Osteoblast (primary cell): Measurements from ENCODE around the gene NKD2. TPM values are rescaled to one million over a fixed set of nuclear protein-coding genes. Genes with fewer than 3 reads are reported as not detected.

ENCODE experiments used
- DNase-seq: peaks from one replicate; pipeline ENCODE4 v3.0.0; 2011; ENCODE audit warnings: low spot score, mixed read lengths; ENCODE audit not compliant: insufficient read length; ENCODE audit errors: missing footprints
- H2AFZ ChIP-seq: 2 replicates; pipeline ENCODE4 v1.6.0; 2011; ENCODE audit warnings: mild to moderate bottlenecking, low read length
- H3K27ac ChIP-seq: 2 replicates; pipeline ENCODE4 v1.5.1; 2011; ENCODE audit warnings: mild to moderate bottlenecking, low read depth, low read length, moderate library complexity
- H3K27me3 ChIP-seq: 2 replicates; pipeline ENCODE4 v1.6.0; 2012; ENCODE audit warnings: mild to moderate bottlenecking, control low read depth, inconsistent platforms, low read length, moderate library complexity; ENCODE audit not compliant: insufficient read depth
- H3K36me3 ChIP-seq: 2 replicates; pipeline ENCODE4 v1.5.1; 2011; ENCODE audit warnings: mild to moderate bottlenecking, low read length, control low read depth, moderate library complexity; ENCODE audit not compliant: insufficient read depth
- H3K4me1 ChIP-seq: 2 replicates; pipeline ENCODE4 v1.5.1; 2011; ENCODE audit warnings: mild to moderate bottlenecking, low read length, control low read depth, moderate library complexity; ENCODE audit not compliant: insufficient read depth
- H3K4me2 ChIP-seq: 2 replicates; pipeline ENCODE4 v1.6.0; 2011; ENCODE audit warnings: mild to moderate bottlenecking, low read length; ENCODE audit not compliant: insufficient read depth
- H3K4me3 ChIP-seq: fragments of 200-600 bp; sonication (generic); 3 replicates; pipeline ENCODE4 v1.5.1; 2012; ENCODE audit warnings: mild to moderate bottlenecking, low read length, inconsistent platforms; ENCODE audit not compliant: insufficient read depth
- H3K79me2 ChIP-seq: 2 replicates; pipeline ENCODE4 v1.6.0; 2012; ENCODE audit warnings: mild to moderate bottlenecking, low read length, control low read depth, inconsistent platforms; ENCODE audit not compliant: insufficient read depth
- H3K9me3 ChIP-seq: 2 replicates; pipeline ENCODE4 v1.5.1; 2011; ENCODE audit warnings: low read depth, low read length, control low read depth
- H4K20me1 ChIP-seq: 2 replicates; pipeline ENCODE4 v1.6.0; 2012; ENCODE audit warnings: mild to moderate bottlenecking, low read length, control low read depth; ENCODE audit not compliant: insufficient read depth
- CTCF ChIP-seq: IDR thresholded peaks from 2 replicates; pipeline ENCODE4 v1.5.1; 2011; ENCODE audit warnings: mild to moderate bottlenecking, low read depth, low read length, moderate library complexity; ENCODE audit errors: extremely low read depth
- total RNA-seq: library from RNA; depleted of rRNA; stranded (reverse); fragments of >200 nt; gene quantifications from 2 replicates; pipeline ENCODE4 v1.2.3, GENCODE V29; 2012

NKD2 gene
- total RNA-seq, 1 donor, result under 0.01 TPM

DNA sequence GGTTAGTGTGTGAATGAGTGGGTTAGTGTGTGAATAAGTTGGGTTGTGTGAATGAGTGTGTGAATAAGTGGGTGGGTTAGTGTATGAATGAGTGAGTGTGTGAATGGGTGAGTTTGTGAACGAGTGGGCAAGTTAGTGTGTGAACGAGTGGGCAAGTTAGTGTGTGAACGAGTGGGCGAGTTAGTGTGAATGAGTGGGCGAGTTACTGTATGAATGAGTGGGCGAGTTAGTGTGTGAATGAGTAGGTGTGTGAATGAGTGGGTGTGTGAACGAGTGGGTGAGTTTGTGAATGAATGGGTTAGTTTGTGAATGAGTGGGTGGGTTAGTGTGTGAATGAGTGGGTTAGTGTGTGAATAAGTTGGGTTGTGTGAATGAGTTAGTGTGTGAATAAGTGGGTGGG is 34.7 kb downstream of the NKD2 start:
- no peaks in the 10 kb centered on the region for H3K79me2 ChIP-seq
- H3K4me2 ChIP-seq, result no peak overlapping the region
- no peaks in the 10 kb centered on the region for H3K4me1 ChIP-seq
- H3K27ac ChIP-seq, result no peak overlapping the region
- H3K36me3 ChIP-seq, result no peaks in the 10 kb centered on the region
- H2AFZ ChIP-seq, result no peak overlapping the region
- H3K4me3 ChIP-seq, result no peak overlapping the region
- no peaks in the 10 kb centered on the region for H3K27me3 ChIP-seq
- DNase-seq, result no peak
- no peak for TF ChIP-seq CTCF
- no peaks in the 10 kb centered on the region for H4K20me1 ChIP-seq
- no peaks in the 10 kb centered on the region for H3K9me3 ChIP-seq

- Histone ChIP-seq H3K36me3 (no peaks in the 10 kb centered on the region), H2AFZ (no peak overlapping the region)
- DNase-seq, result no peak
These were observed 35.5 kb downstream of the NKD2 start for GRCh38 chr5:1044117-1044516.

DNA sequence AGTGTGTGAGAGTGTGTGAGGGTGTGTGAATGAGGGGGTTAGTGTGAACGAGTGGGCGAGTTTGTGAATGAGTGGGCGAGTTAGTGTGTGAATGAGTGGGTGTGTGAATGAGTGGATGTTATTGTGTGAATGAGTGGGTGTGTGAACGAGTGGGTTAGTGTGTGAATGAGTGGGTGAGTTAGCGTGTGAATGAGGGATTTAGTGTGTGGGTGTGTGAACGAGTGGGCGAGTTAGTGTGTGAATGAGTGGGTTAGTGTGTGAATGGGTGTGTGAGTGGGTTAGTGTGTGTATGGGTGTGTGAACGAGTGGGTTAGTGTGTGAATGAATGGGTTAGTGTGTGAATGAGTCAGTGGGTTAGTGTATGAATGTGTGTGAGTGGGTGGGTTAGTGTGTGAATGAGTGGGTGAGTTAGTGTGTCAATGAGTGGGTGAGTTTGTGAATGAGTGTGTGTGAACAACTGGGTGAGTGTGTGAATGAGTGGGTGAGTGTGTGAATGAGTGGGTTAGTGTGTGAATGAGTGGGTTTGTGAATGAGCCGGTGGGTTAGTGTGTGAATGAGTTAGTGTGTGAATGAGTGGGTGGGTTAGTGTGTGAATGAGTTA is 37.5 kb downstream of the NKD2 start:
- H4K20me1 ChIP-seq, result no peaks in the 10 kb centered on the region

More at GRCh38 chr5:1044117-1044516, 35.5 kb downstream of the NKD2 start:
- H3K4me1 ChIP-seq, result no peaks in the 10 kb centered on the region
- H3K4me2 ChIP-seq, result no peak overlapping the region
- no peak overlapping the region for H3K27ac ChIP-seq
- no peaks in the 10 kb centered on the region for H3K9me3 ChIP-seq
- no peaks in the 10 kb centered on the region for H3K79me2 ChIP-seq
- H4K20me1 ChIP-seq, result no peaks in the 10 kb centered on the region
- no peaks in the 10 kb centered on the region for H3K27me3 ChIP-seq
- no peak for TF ChIP-seq CTCF
- no peak overlapping the region for H3K4me3 ChIP-seq

More for the DNA sequence above, 37.5 kb downstream of the NKD2 start:
- H3K36me3 ChIP-seq, result no peaks in the 10 kb centered on the region
- H3K4me3 ChIP-seq, result no peak overlapping the region
- H2AFZ ChIP-seq, result no peak overlapping the region
- H3K4me1 ChIP-seq, result no peaks in the 10 kb centered on the region
- H3K9me3 ChIP-seq, result no peaks in the 10 kb centered on the region
- H3K27ac ChIP-seq, result no peak overlapping the region
- no peak for DNase-seq
- TF ChIP-seq CTCF, result no peak
- no peaks in the 10 kb centered on the region for H3K27me3 ChIP-seq
- H3K4me2 ChIP-seq, result no peak overlapping the region
- no peaks in the 10 kb centered on the region for H3K79me2 ChIP-seq
